Astrocyte (in vitro differentiated cells and primary cell): Measurements from ENCODE around the gene KRT25. TPM values are rescaled to one million over a fixed set of nuclear protein-coding genes. Genes with fewer than 3 reads are reported as not detected.

Experiments
- DNase-seq: peaks from one replicate; pipeline ENCODE4 v3.0.0-alpha.2; 2010; ENCODE audit warnings: low read depth
- FAIRE-seq: peaks from 2 replicates; lab custom pipeline; 2011; peaks lifted over from hg19 to GRCh38; lab: Jason Lieb, UNC
- H2AFZ ChIP-seq: 2 replicates; pipeline ENCODE4 v1.6.0; 2012; ENCODE audit warnings: low read depth, low read length, inconsistent platforms
- H3K27ac ChIP-seq: 2 replicates; pipeline ENCODE4 v1.5.1; 2011; ENCODE audit warnings: low read depth, low read length, inconsistent platforms
- H3K27me3 ChIP-seq: 2 replicates; pipeline ENCODE4 v1.6.0; 2011; ENCODE audit warnings: low read length, inconsistent platforms; ENCODE audit not compliant: insufficient read depth
- H3K36me3 ChIP-seq: 2 replicates; pipeline ENCODE4 v1.5.1; 2011; ENCODE audit warnings: low read length, inconsistent platforms; ENCODE audit not compliant: insufficient read depth
- H3K4me1 ChIP-seq: 2 replicates; pipeline ENCODE4 v1.5.1; 2011; ENCODE audit warnings: low read length, inconsistent platforms; ENCODE audit not compliant: insufficient read depth
- H3K4me2 ChIP-seq: 2 replicates; pipeline ENCODE4 v1.6.0; 2012; ENCODE audit warnings: low read length, inconsistent platforms
- H3K4me3 ChIP-seq: 2 replicates; pipeline ENCODE4 v1.5.1; 2011; ENCODE audit warnings: low read depth, mild to moderate bottlenecking, low read length, inconsistent platforms; ENCODE audit not compliant: insufficient read depth
- H3K79me2 ChIP-seq: 2 replicates; pipeline ENCODE4 v1.6.0; 2012; ENCODE audit warnings: mild to moderate bottlenecking, low read length, inconsistent platforms; ENCODE audit not compliant: insufficient read depth
- H3K9ac ChIP-seq: 2 replicates; pipeline ENCODE4 v1.6.0; 2012; ENCODE audit warnings: mild to moderate bottlenecking, low read length, inconsistent platforms
- H3K9me3 ChIP-seq: 2 replicates; pipeline ENCODE4 v1.5.1; 2012; ENCODE audit warnings: low read depth, mild to moderate bottlenecking, low read length, inconsistent platforms; ENCODE audit not compliant: insufficient read depth
- H4K20me1 ChIP-seq: 2 replicates; pipeline ENCODE4 v1.6.0; 2012; ENCODE audit warnings: low read length, inconsistent platforms; ENCODE audit not compliant: insufficient read depth
- H3K27ac Mint-ChIP-seq: one replicate; pipeline ENCODE4 v1.8.0; 2021; ENCODE audit warnings: mild to moderate bottlenecking, mixed read lengths; ENCODE audit not compliant: unreplicated experiment
- H3K27me3 Mint-ChIP-seq: one replicate; pipeline ENCODE4 v1.8.0; 2021; ENCODE audit warnings: low read depth, mixed read lengths; ENCODE audit not compliant: unreplicated experiment
- H3K36me3 Mint-ChIP-seq: one replicate; pipeline ENCODE4 v1.8.0; 2021; ENCODE audit warnings: low read depth, mixed read lengths; ENCODE audit not compliant: unreplicated experiment
- H3K4me1 Mint-ChIP-seq: one replicate; pipeline ENCODE4 v1.8.0; 2021; ENCODE audit warnings: low read depth, mixed read lengths; ENCODE audit not compliant: unreplicated experiment
- H3K4me3 Mint-ChIP-seq: one replicate; pipeline ENCODE4 v1.8.0; 2021; ENCODE audit warnings: mild to moderate bottlenecking, moderate library complexity, mixed read lengths; ENCODE audit not compliant: unreplicated experiment
- H3K9me3 Mint-ChIP-seq: one replicate; pipeline ENCODE4 v1.8.0; 2021; ENCODE audit warnings: mild to moderate bottlenecking, mixed read lengths; ENCODE audit not compliant: unreplicated experiment
- EZH2 ChIP-seq: IDR thresholded peaks from 2 replicates; pipeline ENCODE4 v1.6.1; 2012; ENCODE audit warnings: mild to moderate bottlenecking, low read length, inconsistent platforms; ENCODE audit not compliant: insufficient read depth
- total RNA-seq: library from RNA; stranded (reverse); gene quantifications from 2 replicates; pipeline ENCODE4 v1.2.1, GENCODE V29; 2021
- TF ChIP-seq, protein P1 (sequence below): IDR thresholded peaks from 2 replicates; pipeline ENCODE4 v1.5.1; 2011; ENCODE audit warnings: low read depth, mild to moderate bottlenecking, inconsistent platforms, low read length, moderate library complexity; ENCODE audit not compliant: insufficient read depth

KRT25 gene
- total RNA-seq, 1 donor from 2014 or later, result not detected

DNA sequence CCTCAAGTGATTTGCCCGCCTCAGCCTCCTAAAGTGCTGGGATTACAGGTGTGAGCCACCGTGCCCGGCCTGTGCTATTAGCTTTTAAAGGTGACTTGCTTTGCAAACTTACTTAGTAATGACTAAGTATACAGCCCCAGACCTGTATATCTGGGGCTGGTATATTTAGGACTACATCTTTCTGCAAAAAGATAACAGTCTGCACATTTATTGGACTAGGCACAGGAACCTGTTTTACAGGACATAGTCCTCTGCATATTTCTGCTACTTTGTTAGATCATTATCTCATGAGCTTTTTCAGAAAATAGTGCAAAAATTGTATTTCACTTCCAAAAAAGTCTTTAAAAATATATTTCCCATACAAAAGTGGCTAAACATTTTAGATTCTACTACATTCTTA lies 52.9 kb downstream of the KRT25 start:
- H3K27ac Mint-ChIP-seq, result no peak overlapping the region
- H3K4me1 Mint-ChIP-seq, result no peaks in the 10 kb centered on the region
- Histone ChIP-seq H2AFZ (no peak overlapping the region), H3K9me3 (no peaks in the 10 kb centered on the region), H3K4me3 (no peak overlapping the region), H3K4me1 (no peaks in the 10 kb centered on the region), H3K4me2 (no peak overlapping the region), H3K27ac (no peak overlapping the region), H3K9ac (no peak overlapping the region), H3K79me2 (no peaks in the 10 kb centered on the region), H3K36me3 (no peaks in the 10 kb centered on the region), H4K20me1 (no peaks in the 10 kb centered on the region), H3K27me3 (peaks cover 21% of the 10 kb centered on the region)
- peaks cover 7% of the 10 kb centered on the region for H3K27me3 Mint-ChIP-seq
- no peak for TF ChIP-seq EZH2
- no peaks in the 10 kb centered on the region for H3K36me3 Mint-ChIP-seq
- no peak for FAIRE-seq
- no peak for DNase-seq
- H3K9me3 Mint-ChIP-seq, result no peaks in the 10 kb centered on the region
- no peak overlapping the region for H3K4me3 Mint-ChIP-seq

DNA sequence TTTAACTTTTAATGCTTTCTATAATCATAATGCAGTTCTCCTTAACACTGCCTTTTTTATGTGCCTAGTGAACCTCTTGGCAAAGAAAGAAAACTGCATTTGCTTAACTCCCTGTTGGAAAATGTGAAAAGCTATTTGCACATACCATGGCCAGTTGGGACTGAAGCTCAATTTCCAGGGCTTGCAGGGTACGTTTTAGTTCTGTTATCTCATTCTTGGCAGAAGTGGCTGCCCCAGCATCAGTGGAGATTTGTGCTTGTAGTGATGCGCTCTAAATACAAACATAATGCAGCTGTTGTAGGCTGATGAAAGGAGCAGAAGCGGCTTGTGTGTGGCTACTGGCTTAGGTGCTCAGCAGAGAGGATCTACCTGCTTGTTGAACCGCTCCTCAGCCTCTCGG lies 55.3 kb downstream of the KRT25 start:
- no peak overlapping the region for H3K4me3 Mint-ChIP-seq
- no peak overlapping the region for H3K9ac ChIP-seq

DNA sequence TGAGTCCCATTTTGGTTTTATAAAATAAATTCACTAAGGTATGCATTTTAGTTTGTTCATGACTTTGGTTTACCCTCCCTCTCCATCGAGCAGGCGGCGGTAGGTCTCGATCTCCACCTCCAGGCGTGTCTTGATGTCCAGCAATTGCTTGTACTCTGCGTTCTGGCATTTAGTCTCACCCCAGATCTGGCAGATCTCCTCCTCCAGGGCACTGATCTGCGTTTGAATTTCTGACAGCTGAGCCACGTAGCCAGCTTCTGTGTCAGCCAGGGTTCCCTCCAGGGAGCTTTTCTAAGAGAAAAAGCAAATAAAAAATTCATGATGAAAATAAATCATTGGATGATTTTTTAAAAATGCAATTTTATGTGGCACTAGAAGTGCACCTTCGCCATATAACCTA lies 55.8 kb downstream of the KRT25 start:
- H3K9me3 Mint-ChIP-seq, result no peaks in the 10 kb centered on the region
- H3K27ac ChIP-seq, result no peak overlapping the region
- TF ChIP-seq EZH2, result no peak
- TF ChIP-seq, protein P1, sequence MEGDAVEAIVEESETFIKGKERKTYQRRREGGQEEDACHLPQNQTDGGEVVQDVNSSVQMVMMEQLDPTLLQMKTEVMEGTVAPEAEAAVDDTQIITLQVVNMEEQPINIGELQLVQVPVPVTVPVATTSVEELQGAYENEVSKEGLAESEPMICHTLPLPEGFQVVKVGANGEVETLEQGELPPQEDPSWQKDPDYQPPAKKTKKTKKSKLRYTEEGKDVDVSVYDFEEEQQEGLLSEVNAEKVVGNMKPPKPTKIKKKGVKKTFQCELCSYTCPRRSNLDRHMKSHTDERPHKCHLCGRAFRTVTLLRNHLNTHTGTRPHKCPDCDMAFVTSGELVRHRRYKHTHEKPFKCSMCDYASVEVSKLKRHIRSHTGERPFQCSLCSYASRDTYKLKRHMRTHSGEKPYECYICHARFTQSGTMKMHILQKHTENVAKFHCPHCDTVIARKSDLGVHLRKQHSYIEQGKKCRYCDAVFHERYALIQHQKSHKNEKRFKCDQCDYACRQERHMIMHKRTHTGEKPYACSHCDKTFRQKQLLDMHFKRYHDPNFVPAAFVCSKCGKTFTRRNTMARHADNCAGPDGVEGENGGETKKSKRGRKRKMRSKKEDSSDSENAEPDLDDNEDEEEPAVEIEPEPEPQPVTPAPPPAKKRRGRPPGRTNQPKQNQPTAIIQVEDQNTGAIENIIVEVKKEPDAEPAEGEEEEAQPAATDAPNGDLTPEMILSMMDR, result no peak
- no peaks in the 10 kb centered on the region for H3K4me1 ChIP-seq
- no peak overlapping the region for H3K4me3 ChIP-seq
- no peak for FAIRE-seq
- no peaks in the 10 kb centered on the region for H3K36me3 ChIP-seq
- no peak overlapping the region for H3K4me3 Mint-ChIP-seq
- H3K4me2 ChIP-seq, result no peak overlapping the region
- no peaks in the 10 kb centered on the region for H3K79me2 ChIP-seq
- no peak overlapping the region for H3K27ac Mint-ChIP-seq
- no peaks in the 10 kb centered on the region for H3K9me3 ChIP-seq
- peaks cover 23% of the 10 kb centered on the region for H3K27me3 ChIP-seq
- no peak overlapping the region for H2AFZ ChIP-seq
- no peaks in the 10 kb centered on the region for H3K4me1 Mint-ChIP-seq
- H3K36me3 Mint-ChIP-seq, result no peaks in the 10 kb centered on the region
- no peaks in the 10 kb centered on the region for H4K20me1 ChIP-seq
- H3K27me3 Mint-ChIP-seq, result peaks cover 15% of the 10 kb centered on the region
- DNase-seq, result no peak
- no peak overlapping the region for H3K9ac ChIP-seq

More for the DNA sequence above, 55.3 kb downstream of the KRT25 start:
- Histone ChIP-seq H3K4me1 (no peaks in the 10 kb centered on the region), H2AFZ (no peak overlapping the region), H4K20me1 (no peaks in the 10 kb centered on the region), H3K4me3 (no peak overlapping the region), H3K4me2 (no peak overlapping the region), H3K36me3 (no peaks in the 10 kb centered on the region), H3K27me3 (peaks cover 23% of the 10 kb centered on the region), H3K9me3 (no peaks in the 10 kb centered on the region), H3K27ac (no peak overlapping the region), H3K79me2 (no peaks in the 10 kb centered on the region)
- TF ChIP-seq, protein P1, result no peak
- no peak for TF ChIP-seq EZH2
- DNase-seq, result no peak
- Mint-ChIP-seq H3K4me1 (no peaks in the 10 kb centered on the region), H3K27ac (no peak overlapping the region), H3K27me3 (peaks cover 14% of the 10 kb centered on the region), H3K9me3 (no peaks in the 10 kb centered on the region), H3K36me3 (no peaks in the 10 kb centered on the region)
- no peak for FAIRE-seq

Other genes starting within 250 kb of the KRT25 start
- gene CCR7, start 189.9 kb downstream of the KRT25 start, total RNA-seq, result not detected in 2 replicates
- gene SMARCE1, start 107.5 kb downstream of the KRT25 start, total RNA-seq, result 75.0 and 89.5 TPM in 2 replicates
- 0.14 and 0.43 TPM in 2 replicates for gene KRT222, start 90.2 kb downstream of the KRT25 start, total RNA-seq
- not detected in 2 replicates for gene KRT24, start 51.6 kb downstream of the KRT25 start, total RNA-seq
- gene KRT26, start 16.9 kb upstream of the KRT25 start, total RNA-seq, result not detected in 2 replicates
- not detected in 2 replicates for gene KRT27, start 27.2 kb upstream of the KRT25 start, total RNA-seq
- gene KRT28, start 44.6 kb upstream of the KRT25 start, total RNA-seq, result not detected in 2 replicates
- gene KRT10, start 67.3 kb upstream of the KRT25 start, total RNA-seq, result 49.7 and 50.6 TPM in 2 replicates
- gene KRT12, start 111.9 kb upstream of the KRT25 start, total RNA-seq, result not detected in 2 replicates
- not detected in 2 replicates for gene KRT20, start 129.9 kb upstream of the KRT25 start, total RNA-seq
- gene KRT23, start 182.3 kb upstream of the KRT25 start, total RNA-seq, result not detected in 2 replicates
- not detected in 2 replicates for gene KRT39, start 211.6 kb upstream of the KRT25 start, total RNA-seq
- gene KRT40, start 229.0 kb upstream of the KRT25 start, total RNA-seq, result not detected in 2 replicates
- not detected in 2 replicates for gene KRTAP3-3, start 238.8 kb upstream of the KRT25 start, total RNA-seq
- not detected in 2 replicates for gene KRTAP3-2, start 244.6 kb upstream of the KRT25 start, total RNA-seq